SK-N-SH (cell line): ENCODE measurements around the gene GALNT14. TPM values are rescaled to one million over a fixed set of nuclear protein-coding genes. Genes with fewer than 3 reads are reported as not detected.

Experiments
- CTCF ChIA-PET: fragments of 300-600, 350-600 bp; formaldehyde crosslinking; extraction: SDS; loops from one replicate; lab custom pipeline; 2021; lab: Yijun Ruan, JAX
- POLR2A ChIA-PET: fragments of 350-600 bp; sonication (Branson Sonifier 250); formaldehyde crosslinking; extraction: SDS; loops from one replicate; lab custom pipeline; 2020; ENCODE audit warnings: antibody characterized with exemption, inconsistent platforms; lab: Yijun Ruan, JAX
- DNase-seq: peaks from one replicate; pipeline ENCODE4 v3.0.0; 2012
- H2AFZ ChIP-seq: fragments of 200-600 bp; sonication (generic); 2 replicates; pipeline ENCODE4 v1.8.1; 2016; ENCODE audit warnings: antibody characterized with exemption, mild to moderate bottlenecking, low read depth
- H3F3A ChIP-seq: fragments of 200-600 bp; sonication (generic); replicated peaks from 2 replicates; pipeline ENCODE3; 2016; ENCODE audit warnings: antibody characterized with exemption, mild to moderate bottlenecking; ENCODE audit not compliant: insufficient read depth
- H3K27ac ChIP-seq, 2 experiments: fragments of 200-500 bp in 1 of 2; fragments of 200-600 bp in 1 of 2; sonication (Bioruptor generic) in 1 of 2; sonication (generic), shearing (Covaris generic) in 1 of 2; 2 replicates each; pipeline versions ENCODE4 v1.5.1 to v1.6.1; 2014 to 2016; ENCODE audit warnings: low read depth in 2 of 2, inconsistent platforms in 1 of 2, low read length in 1 of 2, mild to moderate bottlenecking in 1 of 2, mixed read lengths in 1 of 2
- H3K27me3 ChIP-seq: fragments of 200-600 bp; sonication (generic), shearing (Covaris generic); 2 replicates; pipeline ENCODE4 v1.6.1; 2016; ENCODE audit warnings: mixed run types; ENCODE audit not compliant: insufficient read depth
- H3K36me3 ChIP-seq, 2 experiments: fragments of 200-500 bp in 1 of 2; fragments of 200-600 bp in 1 of 2; sonication (Bioruptor generic) in 1 of 2; sonication (generic) in 1 of 2; replicated peaks in 1 of 2; 2 replicates each; pipeline versions ENCODE3 to v1.5.1; 2014 to 2016; ENCODE audit warnings: low read length in 1 of 2, mild to moderate bottlenecking in 1 of 2; ENCODE audit not compliant: insufficient read depth in 2 of 2, control insufficient read depth in 1 of 2
- H3K4me1 ChIP-seq, 2 experiments: fragments of 200-500 bp in 1 of 2; fragments of 200-600 bp in 1 of 2; sonication (Bioruptor generic) in 1 of 2; sonication (generic), shearing (Covaris generic) in 1 of 2; 2 replicates each; pipeline versions ENCODE4 v1.5.1 to v1.6.1; 2014 to 2016; ENCODE audit warnings: low read depth in 1 of 2, low read length in 1 of 2, mixed run types in 1 of 2; ENCODE audit not compliant: insufficient read depth in 2 of 2, control insufficient read depth in 1 of 2
- H3K4me2 ChIP-seq: fragments of 200-600 bp; sonication (generic), shearing (Covaris generic); 2 replicates; pipeline ENCODE4 v1.6.1; 2017; ENCODE audit warnings: mixed run types
- H3K4me3 ChIP-seq, 2 experiments: fragments of 200-500 bp in 1 of 2; fragments of 200-600 bp in 1 of 2; sonication (Bioruptor generic) in 1 of 2; sonication (generic), shearing (Covaris generic) in 1 of 2; 2 replicates each; pipeline versions ENCODE4 v1.5.1 to v1.8.1; 2014 to 2016; ENCODE audit warnings: low read depth in 2 of 2, inconsistent platforms in 1 of 2, low read length in 1 of 2, mild to moderate bottlenecking in 1 of 2, mixed read lengths in 1 of 2, moderate library complexity in 1 of 2
- H3K79me2 ChIP-seq: fragments of 200-600 bp; sonication (generic); 2 replicates; pipeline ENCODE4 v1.8.1; 2017; ENCODE audit warnings: mild to moderate bottlenecking; ENCODE audit not compliant: insufficient read depth
- H3K9ac ChIP-seq: fragments of 200-600 bp; sonication (generic); 2 replicates; pipeline ENCODE4 v1.6.1; 2017; ENCODE audit warnings: mixed run types
- H3K9me2 ChIP-seq: fragments of 200-600 bp; sonication (generic); 2 replicates; pipeline ENCODE4 v1.6.1; 2017; ENCODE audit warnings: mixed run types
- H3K9me3 ChIP-seq: fragments of 200-600 bp; sonication (generic); 2 replicates; pipeline ENCODE4 v1.6.1; 2017; ENCODE audit warnings: mixed run types, mild to moderate bottlenecking, moderate library complexity
- H4K20me1 ChIP-seq: fragments of 200-600 bp; sonication (generic); 2 replicates; pipeline ENCODE4 v1.6.1; 2017; ENCODE audit warnings: mild to moderate bottlenecking, mixed run types; ENCODE audit not compliant: insufficient read depth
- ELF1 ChIP-seq: IDR thresholded peaks from 2 replicates; pipeline ENCODE4 v1.4.0; 2012
- EZH2phosphoT487 ChIP-seq: fragments of 200-600 bp; sonication (generic); IDR thresholded peaks from 2 replicates; pipeline ENCODE4 v1.6.1; 2017; ENCODE audit warnings: low read depth, mixed run types, mild to moderate bottlenecking, antibody characterized with exemption, moderate library complexity, borderline replicate concordance
- FOSL2 ChIP-seq: IDR thresholded peaks from 2 replicates; pipeline ENCODE4 v1.4.0; 2012; ENCODE audit warnings: low read depth, mild to moderate bottlenecking, moderate library complexity, borderline replicate concordance
- FOXJ3 ChIP-seq: sonication (generic); formaldehyde crosslinking; IDR thresholded peaks from 2 replicates; pipeline ENCODE4 v1.5.1; 2020; ENCODE audit warnings: mild to moderate bottlenecking, missing genetic modification reagents
- FOXM1 ChIP-seq: IDR thresholded peaks from 2 replicates; pipeline ENCODE4 v1.4.0; 2012; ENCODE audit warnings: low read depth, mild to moderate bottlenecking
- GABPA ChIP-seq: IDR thresholded peaks from 2 replicates; pipeline ENCODE4 v1.4.0; 2012; ENCODE audit warnings: low read depth, mild to moderate bottlenecking
- GATA2 ChIP-seq: sonication (generic); formaldehyde crosslinking; IDR thresholded peaks from 2 replicates; pipeline ENCODE4 v1.5.0; 2020; ENCODE audit warnings: mild to moderate bottlenecking, missing genetic modification reagents
- JUND ChIP-seq: IDR thresholded peaks from 2 replicates; pipeline ENCODE4 v1.4.0; 2012
- MEF2A ChIP-seq: IDR thresholded peaks from 2 replicates; pipeline ENCODE4 v1.4.0; 2012; ENCODE audit warnings: low read depth, borderline replicate concordance
- MXI1 ChIP-seq: IDR thresholded peaks from 2 replicates; pipeline ENCODE4 v1.6.1; 2012; ENCODE audit warnings: mild to moderate bottlenecking, low read depth, low read length, improper control_type of control experiment
- NFIC ChIP-seq: IDR thresholded peaks from 2 replicates; pipeline ENCODE4 v1.4.0; 2012; ENCODE audit warnings: borderline replicate concordance
- NRF1 ChIP-seq: IDR thresholded peaks from 2 replicates; pipeline ENCODE4 v1.6.1; 2012; ENCODE audit warnings: low read depth, mild to moderate bottlenecking, low read length
- RAD21 ChIP-seq: IDR thresholded peaks from 2 replicates; pipeline ENCODE4 v1.6.1; 2012; ENCODE audit warnings: mild to moderate bottlenecking, low read length
- RFX5 ChIP-seq: IDR thresholded peaks from 2 replicates; pipeline ENCODE4 v1.6.1; 2012; ENCODE audit warnings: mild to moderate bottlenecking, improper control_type of control experiment, low read length
- RXRA ChIP-seq: IDR thresholded peaks from 2 replicates; pipeline ENCODE4 v1.4.0; 2012; ENCODE audit warnings: low read depth, mild to moderate bottlenecking, borderline replicate concordance
- SIN3A ChIP-seq: IDR thresholded peaks from 2 replicates; pipeline ENCODE4 v1.6.1; 2012; ENCODE audit warnings: low read depth, mild to moderate bottlenecking, low read length, moderate library complexity, borderline replicate concordance
- SMC3 ChIP-seq: IDR thresholded peaks from 2 replicates; pipeline ENCODE4 v1.6.1; 2012; ENCODE audit warnings: low read depth, low read length, improper control_type of control experiment
- TAF1 ChIP-seq: IDR thresholded peaks from 2 replicates; pipeline ENCODE4 v1.6.1; 2012; ENCODE audit warnings: low read depth, mild to moderate bottlenecking, low read length, moderate library complexity, borderline replicate concordance
- TCF12 ChIP-seq: IDR thresholded peaks from 2 replicates; pipeline ENCODE4 v1.4.0; 2012
- TEAD4 ChIP-seq: IDR thresholded peaks from 2 replicates; pipeline ENCODE4 v1.4.0; 2012; ENCODE audit warnings: mild to moderate bottlenecking, borderline replicate concordance; ENCODE audit not compliant: insufficient read depth
- YY1 ChIP-seq: IDR thresholded peaks from 2 replicates; pipeline ENCODE4 v1.4.0; 2012; ENCODE audit warnings: low read depth, mild to moderate bottlenecking
- WGBS: methylation state at CpG from one replicate; pipeline ENCODE4 v1.1.6; 2017; ENCODE audit warnings: low lambda C conversion rate; 5-methylcytosine and 5-hydroxymethylcytosine counted together
- polyA plus RNA-seq, 3 experiments: library from polyadenylated mRNA; depleted of rRNA; stranded (reverse); fragments of >200 nt; gene quantifications; 2 replicates each; pipeline ENCODE4 v1.2.3, GENCODE V29; 2012
- TF ChIP-seq, protein P1 (sequence below): IDR thresholded peaks from 2 replicates; pipeline ENCODE4 v1.4.0; 2012; ENCODE audit warnings: low read depth
- TF ChIP-seq, protein P2 (sequence below): IDR thresholded peaks from 2 replicates; pipeline ENCODE4; 2012
- TF ChIP-seq, protein P3 (sequence below): IDR thresholded peaks from 2 replicates; pipeline ENCODE4 v1.4.0; 2012; ENCODE audit warnings: low read depth, borderline replicate concordance
- TF ChIP-seq, protein P4 (sequence below): IDR thresholded peaks from 2 replicates; pipeline ENCODE4 v1.4.0; 2012; ENCODE audit warnings: low read depth, borderline replicate concordance

GALNT14 gene, protein sequence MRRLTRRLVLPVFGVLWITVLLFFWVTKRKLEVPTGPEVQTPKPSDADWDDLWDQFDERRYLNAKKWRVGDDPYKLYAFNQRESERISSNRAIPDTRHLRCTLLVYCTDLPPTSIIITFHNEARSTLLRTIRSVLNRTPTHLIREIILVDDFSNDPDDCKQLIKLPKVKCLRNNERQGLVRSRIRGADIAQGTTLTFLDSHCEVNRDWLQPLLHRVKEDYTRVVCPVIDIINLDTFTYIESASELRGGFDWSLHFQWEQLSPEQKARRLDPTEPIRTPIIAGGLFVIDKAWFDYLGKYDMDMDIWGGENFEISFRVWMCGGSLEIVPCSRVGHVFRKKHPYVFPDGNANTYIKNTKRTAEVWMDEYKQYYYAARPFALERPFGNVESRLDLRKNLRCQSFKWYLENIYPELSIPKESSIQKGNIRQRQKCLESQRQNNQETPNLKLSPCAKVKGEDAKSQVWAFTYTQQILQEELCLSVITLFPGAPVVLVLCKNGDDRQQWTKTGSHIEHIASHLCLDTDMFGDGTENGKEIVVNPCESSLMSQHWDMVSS
- 1.6 and 1.8 TPM in 2 replicates for polyA plus RNA-seq (2012; rRNA removed)
- 0.90 and 2.2 TPM in 2 replicates for polyA plus RNA-seq (2012; cell fraction: cytosol; rRNA removed)
- polyA plus RNA-seq (2012; cell fraction: nucleus; rRNA removed) = 2.0 and 2.1 TPM in 2 replicates

DNA sequence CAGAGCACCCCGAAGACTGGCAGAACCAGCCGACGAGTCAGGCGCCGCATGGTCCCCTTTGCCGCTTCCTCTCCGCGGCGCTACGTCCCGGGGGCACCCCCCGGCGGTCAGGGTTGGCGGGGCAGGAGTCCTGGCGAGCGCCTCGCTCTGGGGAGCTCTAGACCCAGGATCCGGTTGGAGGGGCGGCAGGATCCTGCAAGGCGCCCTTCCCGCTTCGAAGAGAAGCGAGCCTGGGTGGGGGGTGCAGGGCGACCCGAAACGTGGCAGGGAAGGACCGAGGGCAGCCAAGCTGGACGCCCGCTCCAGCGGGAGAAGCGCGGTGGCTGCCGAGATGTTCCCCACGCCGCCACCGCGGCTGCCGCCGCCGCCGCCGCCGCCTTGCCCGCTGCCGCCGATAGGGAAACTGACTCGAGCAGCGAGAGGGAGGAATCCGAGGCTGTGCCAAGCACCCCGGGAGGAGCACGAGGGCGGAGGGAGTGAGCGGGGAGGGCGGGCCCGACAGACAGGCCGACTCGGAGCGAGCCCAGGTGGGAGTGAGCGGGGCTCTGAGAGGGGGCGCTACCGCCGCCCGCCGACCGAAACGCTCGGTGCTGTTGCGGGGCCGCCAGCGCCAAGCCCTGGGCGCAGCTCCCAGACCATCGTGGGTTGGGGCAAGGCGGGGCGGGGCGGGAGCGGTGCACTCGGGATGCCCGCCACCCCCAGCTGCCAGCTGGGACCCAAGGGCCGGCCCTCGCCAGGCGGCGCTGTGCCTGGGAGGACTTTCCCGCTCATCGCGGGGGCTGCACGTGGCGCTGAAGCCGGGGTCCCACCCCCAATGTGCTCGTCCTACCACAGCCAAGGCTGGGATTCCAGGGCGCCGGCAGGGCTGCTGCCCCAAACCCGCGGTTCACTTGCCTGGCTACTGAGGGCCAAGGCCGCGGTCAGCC is at the start of gene GALNT14:
GALNT14 (minus strand) TSS at position 404 of the 926 bp plus-strand sequence; CDS start at position 50, 354 bp downstream.
- Histone ChIP-seq H3K4me1 (peaks cover 0 to 22% of the 10 kb centered on the region in 2 experiments; a peak in 1 of 4 replicates), H3K79me2 (no peaks in the 10 kb centered on the region), H3K9me2 (no peaks in the 10 kb centered on the region), H3K27ac (peak within 1 kb of the TSS in 1 of 2 experiments; percentile 68; a peak in 2 of 4 replicates), H3K36me3 (no peaks in the 10 kb centered on the region), H3F3A (no peaks in the 10 kb centered on the region), H3K4me2 (peak within 1 kb of the TSS; percentile 93), H2AFZ (peak within 1 kb of the TSS; percentile 86), H3K9ac (no peak within 1 kb of the TSS), H4K20me1 (no peaks in the 10 kb centered on the region), H3K27me3 (peaks cover 57% of the 10 kb centered on the region), H3K4me3 (peak within 1 kb of the TSS; percentile 55 to 64), H3K9me3 (no peaks in the 10 kb centered on the region)
- DNase-seq = peak; percentile 98
- ChIA-PET POLR2A (interaction anchor here (1.5 to 2.3 kb wide), 2 partner anchors 144 to 266 kb away, joined by 7 to 9 read pairs; no protein-coding TSS in a partner anchor), CTCF (interaction anchor here (0.6 to 14.0 kb wide), 83 partner anchors 9 to 974 kb away, joined by 3 to 168 read pairs (median 4); partner anchors contain the start of genes CAPN14 and EHD3)
- 6% methylated on average over 31 of the region's 95 CpGs for WGBS
- TF ChIP-seq JUND = no peak
- no peak for TF ChIP-seq FOSL2
- no peak for TF ChIP-seq GABPA
- TF ChIP-seq, protein P1, sequence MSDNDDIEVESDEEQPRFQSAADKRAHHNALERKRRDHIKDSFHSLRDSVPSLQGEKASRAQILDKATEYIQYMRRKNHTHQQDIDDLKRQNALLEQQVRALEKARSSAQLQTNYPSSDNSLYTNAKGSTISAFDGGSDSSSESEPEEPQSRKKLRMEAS = peak; percentile 87
- no peak for TF ChIP-seq FOXM1
- no peak for TF ChIP-seq YY1
- no peak for TF ChIP-seq SIN3A
- TF ChIP-seq, protein P2, sequence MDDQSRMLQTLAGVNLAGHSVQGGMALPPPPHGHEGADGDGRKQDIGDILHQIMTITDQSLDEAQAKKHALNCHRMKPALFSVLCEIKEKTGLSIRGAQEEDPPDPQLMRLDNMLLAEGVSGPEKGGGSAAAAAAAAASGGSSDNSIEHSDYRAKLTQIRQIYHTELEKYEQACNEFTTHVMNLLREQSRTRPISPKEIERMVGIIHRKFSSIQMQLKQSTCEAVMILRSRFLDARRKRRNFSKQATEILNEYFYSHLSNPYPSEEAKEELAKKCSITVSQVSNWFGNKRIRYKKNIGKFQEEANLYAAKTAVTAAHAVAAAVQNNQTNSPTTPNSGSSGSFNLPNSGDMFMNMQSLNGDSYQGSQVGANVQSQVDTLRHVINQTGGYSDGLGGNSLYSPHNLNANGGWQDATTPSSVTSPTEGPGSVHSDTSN = no peak
- no peak for TF ChIP-seq GATA2 (CRISPR knock-in tag)
- TF ChIP-seq RAD21 = peak; percentile 67
- TF ChIP-seq MEF2A = no peak
- no peak for TF ChIP-seq ELF1
- no peak for TF ChIP-seq RFX5
- TF ChIP-seq RXRA = no peak
- no peak for TF ChIP-seq NFIC
- TF ChIP-seq, protein P3, sequence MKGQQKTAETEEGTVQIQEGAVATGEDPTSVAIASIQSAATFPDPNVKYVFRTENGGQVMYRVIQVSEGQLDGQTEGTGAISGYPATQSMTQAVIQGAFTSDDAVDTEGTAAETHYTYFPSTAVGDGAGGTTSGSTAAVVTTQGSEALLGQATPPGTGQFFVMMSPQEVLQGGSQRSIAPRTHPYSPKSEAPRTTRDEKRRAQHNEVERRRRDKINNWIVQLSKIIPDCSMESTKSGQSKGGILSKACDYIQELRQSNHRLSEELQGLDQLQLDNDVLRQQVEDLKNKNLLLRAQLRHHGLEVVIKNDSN = peak; percentile 24; the same call in 1 of the 2 replicates
- TF ChIP-seq FOXJ3 (CRISPR knock-in tag) = no peak
- peak; percentile 39 for TF ChIP-seq SMC3
- TF ChIP-seq EZH2phosphoT487 = no peak
- TF ChIP-seq TCF12 = no peak
- TF ChIP-seq TAF1 = no peak
- TF ChIP-seq MXI1 = no peak; the same call in 1 of the 2 replicates
- no peak for TF ChIP-seq NRF1
- TF ChIP-seq TEAD4 = no peak
- TF ChIP-seq, protein P4, sequence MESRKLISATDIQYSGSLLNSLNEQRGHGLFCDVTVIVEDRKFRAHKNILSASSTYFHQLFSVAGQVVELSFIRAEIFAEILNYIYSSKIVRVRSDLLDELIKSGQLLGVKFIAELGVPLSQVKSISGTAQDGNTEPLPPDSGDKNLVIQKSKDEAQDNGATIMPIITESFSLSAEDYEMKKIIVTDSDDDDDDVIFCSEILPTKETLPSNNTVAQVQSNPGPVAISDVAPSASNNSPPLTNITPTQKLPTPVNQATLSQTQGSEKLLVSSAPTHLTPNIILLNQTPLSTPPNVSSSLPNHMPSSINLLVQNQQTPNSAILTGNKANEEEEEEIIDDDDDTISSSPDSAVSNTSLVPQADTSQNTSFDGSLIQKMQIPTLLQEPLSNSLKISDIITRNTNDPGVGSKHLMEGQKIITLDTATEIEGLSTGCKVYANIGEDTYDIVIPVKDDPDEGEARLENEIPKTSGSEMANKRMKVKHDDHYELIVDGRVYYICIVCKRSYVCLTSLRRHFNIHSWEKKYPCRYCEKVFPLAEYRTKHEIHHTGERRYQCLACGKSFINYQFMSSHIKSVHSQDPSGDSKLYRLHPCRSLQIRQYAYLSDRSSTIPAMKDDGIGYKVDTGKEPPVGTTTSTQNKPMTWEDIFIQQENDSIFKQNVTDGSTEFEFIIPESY = no peak
